Stimulated activated CD8-positive, alpha-beta memory T cell treated with anti-CD3 and anti-CD28 coated beads, Interleukin-12 subunit alpha, Interleukin-12 subunit beta, amount 100 ng/mL, for 4 hours (primary cell): ENCODE data around the gene AMMECR1L.
"Not testable (repeated sequence)": the region's sequence is repeated elsewhere in the genome, so short reads cannot be mapped to it uniquely, and the experiment has no call there.

Experiments used
- DNase-seq: peaks from one replicate; pipeline ENCODE4 v3.0.0-alpha.2; 2020; ENCODE audit warnings: low read depth

AMMECR1L gene

DNA sequence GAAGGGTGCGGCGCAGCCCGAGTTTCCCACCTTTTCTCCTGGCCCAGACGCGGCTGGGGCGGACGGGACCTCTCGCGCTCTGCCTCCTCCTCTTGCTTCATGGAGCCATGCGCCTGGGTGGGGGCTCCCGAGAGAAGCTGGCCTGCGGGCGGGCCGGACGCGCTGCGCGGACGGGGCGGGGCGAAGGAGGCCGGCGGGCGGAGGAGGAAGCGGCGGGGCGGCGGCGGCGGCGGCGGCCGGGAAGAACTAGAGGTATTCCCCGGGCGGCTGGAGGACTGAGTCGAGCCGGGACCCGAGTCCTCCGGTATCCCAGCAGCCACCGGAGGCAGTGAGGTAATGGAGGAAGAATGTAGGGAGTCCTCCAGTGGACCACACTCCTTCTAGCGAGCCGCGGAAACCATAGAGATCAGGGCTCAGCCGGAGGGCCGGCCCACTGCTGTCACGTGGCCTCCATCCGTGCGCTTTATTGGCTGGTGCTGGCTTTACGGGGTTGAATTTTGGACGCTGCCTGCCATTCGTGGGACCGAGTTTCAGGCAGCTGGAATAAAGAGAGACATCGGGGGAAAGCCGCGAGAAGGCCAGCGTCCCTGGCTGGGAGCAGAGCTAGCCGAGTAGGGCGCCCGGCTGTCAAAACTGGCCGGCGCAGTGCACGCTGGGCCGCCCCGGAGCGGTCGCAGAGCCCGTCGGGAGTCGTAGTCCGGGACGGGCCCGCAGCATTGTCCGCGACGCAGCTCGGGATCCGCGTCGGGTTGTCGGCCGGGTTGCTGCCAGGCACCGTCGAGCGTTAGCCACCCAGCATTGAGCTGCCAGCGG is at the start of gene AMMECR1L:
AMMECR1L (minus strand) TSS at position 177 of the 813 bp plus-strand sequence. CDS start 11,722 bp downstream, outside the sequence.
- peak; percentile 57 for DNase-seq

DNA sequence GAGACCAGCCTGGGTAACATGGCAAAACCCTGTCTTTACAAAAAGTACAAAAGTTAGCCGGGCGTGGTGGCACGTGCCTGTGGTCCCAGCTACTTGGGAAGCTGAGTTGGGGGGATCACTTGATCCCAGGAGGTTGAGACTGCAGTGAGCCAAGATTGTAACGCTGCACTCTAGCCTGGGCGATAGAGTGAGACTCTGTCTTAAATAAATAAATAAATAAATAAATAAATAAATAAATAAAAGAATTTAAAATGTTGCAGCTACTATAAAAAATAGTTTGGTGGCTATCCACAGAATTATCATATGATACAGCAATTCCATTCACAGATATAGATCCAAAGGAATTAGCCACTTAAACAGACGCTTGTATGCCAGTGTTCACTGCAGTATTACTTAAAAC is 49.6 kb upstream of the AMMECR1L start:
- no peak for DNase-seq

- no peak for DNase-seq
Measured at GRCh38 chr2:127932199-127932876, 46.6 kb upstream of the AMMECR1L start.

DNA sequence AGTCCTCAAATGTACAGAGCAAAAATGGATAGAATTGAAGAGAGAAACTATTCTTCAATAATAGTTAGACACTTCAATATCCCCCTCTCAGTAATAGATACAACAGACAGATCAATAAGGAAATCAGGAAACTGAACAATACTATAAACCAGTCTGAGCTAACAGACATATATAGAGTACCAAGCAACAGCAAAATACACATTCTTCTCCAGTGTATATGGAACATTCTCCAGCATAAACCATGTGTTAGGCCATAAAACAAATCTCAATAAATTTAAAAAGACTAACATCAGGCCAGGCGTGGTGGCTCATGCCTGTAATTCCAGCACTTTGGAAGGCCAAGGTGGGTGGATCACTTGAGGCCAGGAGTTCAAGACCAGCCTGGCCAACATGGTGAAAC is 43.7 kb upstream of the AMMECR1L start:
- DNase-seq, result no peak

DNA sequence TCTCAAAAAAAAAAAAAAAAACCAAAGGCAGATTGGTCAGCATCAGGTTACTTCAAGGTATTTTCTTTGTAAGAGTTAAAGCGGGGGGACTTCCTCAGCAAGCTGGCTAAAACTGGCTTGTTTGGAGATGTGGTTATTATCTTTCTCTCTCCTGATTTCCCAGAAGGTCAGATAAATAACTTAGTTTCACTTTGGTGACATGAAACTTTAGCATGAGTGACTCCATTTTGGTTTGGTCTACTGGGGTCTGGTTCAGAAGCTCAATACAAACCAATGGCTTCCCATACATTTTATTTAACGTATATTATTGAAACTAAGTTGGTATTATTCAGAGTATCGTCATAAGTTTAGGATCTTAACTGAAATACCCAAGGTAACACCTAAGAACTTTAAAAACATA is 41.6 kb upstream of the AMMECR1L start:
- DNase-seq, result no peak

GRCh38 chr2:127917916-127918315 is 32.2 kb upstream of the AMMECR1L start:
- no peak for DNase-seq

GRCh38 chr2:127913808-127914457 is 28.2 kb upstream of the AMMECR1L start:
- DNase-seq, result no peak

DNA sequence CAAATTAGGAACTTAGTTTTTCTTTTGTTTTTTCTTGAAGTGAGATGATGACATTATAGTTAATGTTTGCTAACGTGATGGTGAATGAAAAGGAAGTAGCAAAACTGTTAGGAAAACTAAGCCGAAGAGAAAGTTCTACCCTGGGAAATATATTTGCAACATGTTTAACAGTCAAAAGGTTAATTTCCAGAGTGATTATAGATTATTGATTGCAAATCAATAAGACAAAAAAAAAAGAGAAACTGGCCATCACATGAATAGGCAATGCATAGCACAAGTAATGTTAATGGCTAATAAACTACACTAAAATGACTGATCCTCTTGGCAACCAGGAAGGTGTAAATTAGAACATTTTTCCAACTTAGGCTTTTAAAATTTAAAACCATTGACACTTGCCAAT is 26.0 kb upstream of the AMMECR1L start:
- no peak for DNase-seq

DNA sequence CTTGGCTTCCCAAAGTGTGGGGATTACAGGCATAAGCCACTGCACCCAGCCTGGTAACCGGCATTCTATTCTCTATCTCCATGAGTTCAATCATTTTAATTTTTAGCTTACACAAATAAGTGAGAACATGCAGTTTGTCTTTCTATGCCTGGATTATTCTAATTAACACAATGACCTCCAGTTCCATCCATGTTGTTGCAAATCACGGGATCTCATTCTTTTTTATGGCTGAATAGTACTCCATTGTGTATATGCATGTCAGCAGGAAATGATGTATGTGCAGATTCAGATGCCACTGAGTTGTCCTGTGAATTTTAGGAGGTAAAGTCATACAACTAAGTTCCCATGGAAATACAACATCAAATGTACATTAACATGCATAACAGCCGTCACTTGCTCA is 24.7 kb upstream of the AMMECR1L start:
- DNase-seq, result no peak

DNA sequence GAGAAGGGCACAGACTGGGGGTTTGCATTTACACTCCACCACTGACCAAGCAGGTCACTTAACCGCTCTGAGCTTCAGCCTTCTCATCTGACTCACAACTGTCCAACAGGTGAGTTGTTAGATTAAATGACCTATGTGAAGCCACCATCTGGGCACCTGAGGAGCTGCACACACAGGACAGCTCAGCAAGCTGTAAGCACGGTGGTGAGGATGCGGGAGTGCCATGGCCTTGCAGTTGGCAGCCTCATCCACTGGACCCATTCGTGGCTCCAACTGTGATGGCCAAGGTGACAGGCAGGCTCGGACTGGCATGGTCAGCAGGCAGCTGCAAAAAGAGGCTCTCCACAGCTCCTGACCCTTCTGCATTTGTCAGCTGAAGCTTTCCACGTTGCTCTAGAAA is 23.3 kb upstream of the AMMECR1L start:
- no peak for DNase-seq

DNA sequence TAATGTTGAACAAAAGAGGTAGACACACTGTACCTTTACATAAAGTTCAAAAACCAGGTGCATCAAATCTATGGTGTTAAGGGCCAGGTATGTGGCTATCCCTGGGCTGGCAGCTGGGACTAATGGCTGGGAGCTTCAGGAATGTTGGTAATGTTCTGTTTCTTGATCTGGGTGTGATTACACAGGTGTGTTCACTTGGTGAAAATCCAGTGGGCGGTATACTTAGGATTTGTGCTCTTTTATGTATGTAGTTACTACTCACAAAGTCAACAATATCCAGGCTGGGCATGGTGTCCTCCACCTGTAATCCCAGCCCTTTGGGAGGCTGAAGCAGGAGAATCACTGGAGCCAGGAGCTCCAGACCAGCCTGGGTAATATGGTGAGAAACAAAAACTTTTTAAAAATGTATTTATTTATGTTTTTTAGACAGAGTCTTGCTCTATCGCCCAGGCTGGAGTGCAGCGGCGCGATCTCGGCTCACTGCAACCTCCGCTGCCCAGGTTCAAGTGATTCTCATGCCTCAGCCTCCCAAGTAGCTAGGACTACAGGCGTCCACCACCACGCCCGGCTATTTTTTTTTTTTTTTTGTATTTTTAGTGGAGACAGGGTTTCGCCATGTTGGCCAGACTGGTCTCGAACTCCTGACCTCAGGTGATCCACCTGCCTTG is 22.1 kb upstream of the AMMECR1L start:
- DNase-seq, result not testable (repeated sequence)

DNA sequence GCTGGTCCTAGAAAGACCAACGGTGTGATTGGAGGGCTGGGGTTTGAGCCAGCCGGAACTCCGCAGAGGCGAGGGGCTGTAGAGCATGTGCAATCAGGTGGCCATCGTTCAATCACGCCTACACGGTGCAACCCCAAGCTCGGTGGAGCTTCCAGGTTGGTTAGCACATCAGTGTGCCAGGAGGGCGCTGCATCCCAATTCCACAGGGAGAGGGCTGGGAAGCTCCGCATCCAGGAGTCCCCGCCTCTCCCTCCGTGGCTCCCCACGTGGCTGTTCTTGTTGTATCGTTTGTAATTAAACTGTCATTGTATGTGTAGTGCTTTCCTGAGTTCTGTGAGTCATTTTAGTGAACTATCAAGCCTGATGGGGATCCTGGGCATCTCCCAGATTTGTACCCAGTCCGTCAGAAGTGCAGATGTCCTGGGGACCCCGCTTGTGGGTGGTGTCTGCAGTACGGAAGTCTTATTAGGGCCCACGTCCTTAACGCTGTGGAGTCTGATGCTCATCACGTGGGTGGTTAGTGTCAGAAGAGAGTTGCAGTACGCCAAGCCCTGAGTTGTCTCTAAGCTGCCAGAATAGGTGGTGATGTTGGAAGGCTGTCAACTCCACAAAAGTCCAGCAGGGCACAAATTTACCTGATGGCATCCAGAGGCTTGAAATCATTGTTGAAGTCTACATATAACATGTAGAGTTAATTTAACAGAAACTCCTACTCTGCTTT is 20.6 kb upstream of the AMMECR1L start:
- no peak for DNase-seq

DNA sequence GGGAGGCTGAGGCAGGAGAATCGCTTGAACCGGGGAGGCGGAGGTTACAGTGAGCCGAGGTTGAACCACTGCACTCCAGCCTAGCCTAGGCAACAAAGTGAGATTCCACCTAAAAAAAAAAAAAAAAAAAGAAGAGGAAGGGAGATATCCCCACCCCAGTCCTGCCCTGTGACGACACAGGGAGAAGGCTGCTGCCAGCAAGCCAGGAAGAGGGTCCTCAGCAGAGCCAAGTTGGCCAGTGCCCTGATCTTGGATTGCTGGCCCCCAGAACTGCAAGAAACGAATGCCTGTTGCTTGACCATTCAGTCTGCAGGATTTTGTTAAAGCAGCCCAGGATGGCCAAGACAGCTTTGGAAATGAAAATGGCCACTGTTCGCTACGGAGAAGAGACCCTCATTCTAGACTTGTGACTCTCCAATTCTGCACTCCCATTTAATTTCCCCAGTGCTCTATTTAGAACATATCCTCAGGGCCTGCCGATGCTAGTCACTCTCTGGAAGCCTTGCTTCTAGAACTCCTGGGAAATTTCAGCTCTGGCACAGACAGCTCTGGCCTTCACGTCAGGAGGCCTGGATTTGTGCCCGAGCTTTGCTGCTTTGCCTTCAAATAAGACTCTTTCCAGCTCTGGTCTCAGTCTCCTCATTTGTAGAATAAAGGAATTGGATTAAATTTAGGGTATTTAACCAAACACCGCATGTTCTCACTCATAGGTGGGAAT is 15.7 kb upstream of the AMMECR1L start:
- no peak for DNase-seq

GRCh38 chr2:127897531-127898211 is 11.9 kb upstream of the AMMECR1L start:
- DNase-seq, result no peak

GRCh38 chr2:127893494-127893893 is 7.7 kb upstream of the AMMECR1L start:
- no peak for DNase-seq

DNA sequence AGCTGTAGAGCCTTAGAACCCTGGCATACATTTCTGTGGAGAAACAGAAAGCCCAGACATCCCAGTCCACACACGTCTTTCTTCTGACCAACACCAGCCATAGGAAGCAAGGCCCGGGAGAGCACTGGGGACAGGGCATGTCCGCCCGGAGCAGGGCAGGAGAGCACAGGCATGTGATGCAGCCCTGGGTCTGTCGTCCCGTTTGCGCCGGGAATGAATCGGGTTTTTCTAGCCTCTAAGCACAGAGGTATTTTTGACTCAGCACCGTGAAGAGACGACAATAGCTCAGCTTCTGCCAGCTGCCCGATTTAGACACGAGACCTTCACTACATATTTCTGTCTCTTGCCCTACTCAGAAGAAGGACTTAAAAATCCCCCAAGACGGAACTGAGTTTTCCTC is 7.3 kb upstream of the AMMECR1L start:
- DNase-seq, result no peak

- DNase-seq, result no peak
Measured at GRCh38 chr2:127891811-127892210, 6.1 kb upstream of the AMMECR1L start.

DNA sequence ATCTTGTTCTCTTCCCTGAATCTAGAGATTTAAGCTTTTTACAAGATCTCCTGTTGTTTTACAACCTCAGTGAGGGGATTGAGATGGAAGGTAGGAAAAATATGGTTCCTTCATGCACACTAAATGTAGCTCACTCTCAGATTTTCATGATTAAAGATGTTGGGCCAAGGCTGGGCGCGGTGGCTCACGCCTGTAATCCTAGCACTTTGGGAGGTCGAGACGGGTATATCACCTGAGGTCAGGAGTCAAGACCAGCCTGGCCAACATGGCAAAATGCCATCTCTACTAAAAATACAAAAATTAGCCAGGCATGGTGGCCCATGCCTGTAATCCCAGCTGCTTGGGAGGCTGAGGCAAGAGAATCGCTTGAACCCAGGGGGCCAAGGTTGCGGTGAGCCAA is 5.0 kb upstream of the AMMECR1L start:
- DNase-seq, result not testable (repeated sequence)

- DNase-seq, result no peak
Measured at GRCh38 chr2:127888772-127889171, 3.0 kb upstream of the AMMECR1L start.

DNA sequence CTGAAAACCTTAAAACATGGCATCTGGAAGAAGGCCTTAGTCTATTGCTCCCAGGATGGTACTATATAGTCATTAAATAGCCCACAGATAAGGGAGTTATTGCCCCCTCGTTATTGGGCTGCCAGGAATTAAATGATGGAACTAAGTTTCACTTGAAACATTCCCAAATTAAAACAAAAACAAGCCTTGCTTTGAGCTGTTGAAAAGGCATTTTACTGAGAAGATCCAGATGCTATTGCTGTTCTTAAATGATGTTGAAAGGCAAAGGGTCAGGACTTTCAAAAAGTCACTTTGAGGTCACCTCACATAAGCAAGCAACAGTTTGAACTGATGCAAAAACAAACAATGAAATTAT is 2.0 kb upstream of the AMMECR1L start:
- no peak for DNase-seq
